KMS-11 (cell line): Measurements from ENCODE around the gene UNC119.

Experiments
- H2AFZ ChIP-seq: fragments of 200-600 bp; sonication (generic); 2 replicates; pipeline ENCODE4 v1.6.1; 2016; ENCODE audit warnings: antibody characterized with exemption, mixed run types, low read depth
- H3K27ac ChIP-seq: fragments of 200-600 bp; sonication (generic); 2 replicates; pipeline ENCODE4 v1.6.1; 2016; ENCODE audit warnings: mild to moderate bottlenecking, mixed run types
- H3K27me3 ChIP-seq: fragments of 200-600 bp; sonication (generic); 2 replicates; pipeline ENCODE4 v1.6.1; 2017; ENCODE audit warnings: mild to moderate bottlenecking, low read depth, mixed run types, moderate library complexity; ENCODE audit not compliant: insufficient read depth
- H3K36me3 ChIP-seq: fragments of 200-600 bp; sonication (generic); 2 replicates; pipeline ENCODE4 v1.6.1; 2017; ENCODE audit warnings: mild to moderate bottlenecking, mixed run types; ENCODE audit not compliant: insufficient read depth
- H3K4me1 ChIP-seq: fragments of 200-600 bp; sonication (generic); 2 replicates; pipeline ENCODE4 v1.6.1; 2016; ENCODE audit warnings: mild to moderate bottlenecking, low read depth, mixed run types; ENCODE audit not compliant: poor library complexity, severe bottlenecking
- H3K4me2 ChIP-seq: fragments of 200-600 bp; sonication (generic); 2 replicates; pipeline ENCODE4 v1.7.0; 2016; ENCODE audit warnings: mild to moderate bottlenecking, mixed run types
- H3K4me3 ChIP-seq: fragments of 200-600 bp; sonication (generic); IDR thresholded peaks from 2 replicates; pipeline ENCODE4 v1.6.1; 2017; ENCODE audit warnings: low read depth, low read length, mixed read lengths; ENCODE audit not compliant: insufficient read depth
- H3K79me2 ChIP-seq: fragments of 200-600 bp; sonication (generic); 2 replicates; pipeline ENCODE4 v1.6.1; 2016; ENCODE audit warnings: low read depth, mixed run types; ENCODE audit not compliant: insufficient read depth
- H3K9ac ChIP-seq: fragments of 200-600 bp; sonication (generic); 2 replicates; pipeline ENCODE4 v1.6.1; 2016; ENCODE audit warnings: mild to moderate bottlenecking, mixed run types
- H4K20me1 ChIP-seq: fragments of 200-600 bp; sonication (generic); 2 replicates; pipeline ENCODE4 v1.6.1; 2016; ENCODE audit warnings: mild to moderate bottlenecking, mixed run types; ENCODE audit not compliant: insufficient read depth
- TF ChIP-seq, protein P1 (sequence below): fragments of 200-600 bp; sonication (generic); conservative IDR thresholded peaks from 2 replicates; pipeline ENCODE4 v1.6.1; 2017; ENCODE audit warnings: low read depth, mild to moderate bottlenecking, antibody characterized with exemption, low read length, moderate library complexity, mixed read lengths

The UNC119 gene

DNA sequence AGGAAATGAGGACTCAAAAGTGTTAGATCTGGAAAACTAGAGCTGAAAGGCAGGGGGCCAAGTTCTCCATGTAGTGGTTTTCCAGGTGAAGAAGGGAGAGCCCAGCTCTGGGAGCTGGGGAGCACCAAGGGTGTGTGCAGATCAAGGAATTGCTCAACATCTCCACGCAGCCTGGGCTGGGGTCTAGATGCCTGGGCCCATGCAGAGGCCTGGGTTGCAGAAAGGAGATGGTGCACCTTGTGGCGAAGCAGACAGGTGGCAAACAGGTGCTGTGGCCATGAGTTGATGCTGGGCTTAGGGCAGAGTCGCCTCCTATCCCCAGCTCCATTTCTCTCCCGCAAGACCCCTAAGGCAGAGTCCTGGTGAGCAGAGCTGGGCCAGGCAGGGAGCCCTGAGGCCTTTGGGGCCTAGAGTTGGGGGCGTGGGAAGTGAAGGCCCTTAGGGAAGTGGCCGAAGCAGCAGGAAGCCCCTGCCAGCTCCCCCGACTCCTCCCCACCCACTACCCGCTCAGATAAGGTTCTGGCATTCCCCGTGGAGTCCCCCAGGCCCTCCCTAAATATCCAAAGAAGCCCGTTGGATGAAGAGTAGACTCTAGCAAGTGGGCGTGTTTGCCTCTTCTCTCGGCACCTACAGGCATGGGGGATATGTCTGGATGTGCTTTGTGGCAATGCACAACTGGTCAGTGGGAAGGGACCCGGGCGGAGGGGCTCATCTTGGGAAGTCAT is 45.5 kb downstream of the UNC119 start:
- no peaks in the 10 kb centered on the region for H3K79me2 ChIP-seq
- no peak overlapping the region for H3K4me3 ChIP-seq
- peaks cover 9% of the 10 kb centered on the region for H3K4me1 ChIP-seq
- TF ChIP-seq, protein P1, sequence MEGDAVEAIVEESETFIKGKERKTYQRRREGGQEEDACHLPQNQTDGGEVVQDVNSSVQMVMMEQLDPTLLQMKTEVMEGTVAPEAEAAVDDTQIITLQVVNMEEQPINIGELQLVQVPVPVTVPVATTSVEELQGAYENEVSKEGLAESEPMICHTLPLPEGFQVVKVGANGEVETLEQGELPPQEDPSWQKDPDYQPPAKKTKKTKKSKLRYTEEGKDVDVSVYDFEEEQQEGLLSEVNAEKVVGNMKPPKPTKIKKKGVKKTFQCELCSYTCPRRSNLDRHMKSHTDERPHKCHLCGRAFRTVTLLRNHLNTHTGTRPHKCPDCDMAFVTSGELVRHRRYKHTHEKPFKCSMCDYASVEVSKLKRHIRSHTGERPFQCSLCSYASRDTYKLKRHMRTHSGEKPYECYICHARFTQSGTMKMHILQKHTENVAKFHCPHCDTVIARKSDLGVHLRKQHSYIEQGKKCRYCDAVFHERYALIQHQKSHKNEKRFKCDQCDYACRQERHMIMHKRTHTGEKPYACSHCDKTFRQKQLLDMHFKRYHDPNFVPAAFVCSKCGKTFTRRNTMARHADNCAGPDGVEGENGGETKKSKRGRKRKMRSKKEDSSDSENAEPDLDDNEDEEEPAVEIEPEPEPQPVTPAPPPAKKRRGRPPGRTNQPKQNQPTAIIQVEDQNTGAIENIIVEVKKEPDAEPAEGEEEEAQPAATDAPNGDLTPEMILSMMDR = no peak
- no peak overlapping the region for H3K9ac ChIP-seq
- H3K27me3 ChIP-seq = peaks cover 30% of the 10 kb centered on the region
- no peaks in the 10 kb centered on the region for H4K20me1 ChIP-seq
- H2AFZ ChIP-seq = no peak overlapping the region
- no peaks in the 10 kb centered on the region for H3K36me3 ChIP-seq
- H3K27ac ChIP-seq = no peak overlapping the region
- H3K4me2 ChIP-seq = no peak overlapping the region

DNA sequence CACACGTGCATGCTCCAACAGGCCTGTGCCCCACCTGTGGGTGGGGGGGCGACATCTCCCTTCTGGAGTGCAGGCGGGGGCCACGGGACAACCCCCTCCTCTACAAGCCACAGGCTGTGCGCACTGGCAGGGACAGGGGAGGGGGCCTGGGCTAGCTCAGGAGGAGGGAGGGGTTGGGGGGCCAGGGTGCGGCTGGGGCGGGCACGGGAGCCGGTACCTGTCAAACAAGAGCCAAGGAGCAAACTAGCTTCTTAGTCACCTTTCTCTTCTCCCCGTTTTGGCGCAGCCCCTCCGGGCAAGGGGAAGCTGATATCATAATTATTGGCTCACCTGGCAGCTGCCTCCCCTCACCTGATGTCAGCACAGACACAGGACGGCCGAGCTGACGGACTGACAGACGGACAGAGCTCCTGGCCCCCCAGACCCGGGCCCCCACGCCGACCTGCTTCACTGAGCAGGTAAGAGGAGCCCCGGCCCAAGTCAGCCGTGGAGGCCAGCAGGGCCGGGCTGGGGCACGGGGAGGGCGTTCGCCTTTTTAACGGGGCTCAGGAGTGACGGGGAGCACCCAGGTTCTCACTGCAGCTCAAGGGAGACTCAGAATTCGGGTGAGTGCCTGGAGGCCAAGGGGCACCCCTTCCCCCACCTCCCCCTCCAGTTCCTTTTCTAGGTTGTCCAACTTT is 46.3 kb downstream of the UNC119 start, which contains the start of gene FOXN1:
Gene FOXN1 (plus strand): TSS at position 363 of the 680 bp plus-strand sequence. CDS start 17,622 bp downstream, outside the sequence.
- TF ChIP-seq, protein P1 = no peak
- Histone ChIP-seq H3K4me2 (no peak within 1 kb of the TSS), H3K4me1 (peaks cover 17% of the 10 kb centered on the region)

DNA sequence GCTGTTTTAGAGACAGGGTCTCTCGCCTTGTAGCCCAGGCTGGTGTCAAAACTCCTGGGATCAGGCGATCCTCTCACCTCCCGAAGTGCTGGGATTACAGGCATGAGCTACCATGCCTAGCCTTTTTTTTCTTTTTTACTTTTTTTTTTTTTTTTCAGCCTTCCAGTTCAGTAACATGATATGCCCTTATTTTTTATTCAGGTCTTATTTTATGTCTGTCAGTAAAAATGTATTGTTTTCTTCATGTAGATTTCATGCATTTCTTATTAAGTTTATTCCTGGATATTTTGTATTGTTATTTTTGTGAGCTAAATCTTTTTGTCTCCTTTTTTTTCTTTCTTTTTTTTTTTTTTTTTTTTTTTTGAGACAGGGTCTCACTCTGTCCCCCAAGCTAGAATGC is 49.0 kb downstream of the UNC119 start:
- Histone ChIP-seq H4K20me1 (no peaks in the 10 kb centered on the region), H3K4me3 (no peak overlapping the region), H3K27me3 (peaks cover 8% of the 10 kb centered on the region; the same call in 1 of the 2 replicates), H2AFZ (no peak overlapping the region), H3K4me2 (no peak overlapping the region), H3K9ac (no peak overlapping the region), H3K4me1 (peaks cover 34% of the 10 kb centered on the region), H3K79me2 (no peaks in the 10 kb centered on the region), H3K27ac (no peak overlapping the region), H3K36me3 (no peaks in the 10 kb centered on the region)
- TF ChIP-seq, protein P1 = no peak

More for the DNA sequence above, 46.3 kb downstream of the UNC119 start, which contains the start of gene FOXN1:
- Histone ChIP-seq H4K20me1 (no peaks in the 10 kb centered on the region), H3K36me3 (no peaks in the 10 kb centered on the region), H3K27ac (no peak within 1 kb of the TSS), H3K4me3 (no peak within 1 kb of the TSS), H3K9ac (no peak within 1 kb of the TSS), H3K79me2 (no peaks in the 10 kb centered on the region), H2AFZ (no peak within 1 kb of the TSS), H3K27me3 (peaks cover 22% of the 10 kb centered on the region)

DNA sequence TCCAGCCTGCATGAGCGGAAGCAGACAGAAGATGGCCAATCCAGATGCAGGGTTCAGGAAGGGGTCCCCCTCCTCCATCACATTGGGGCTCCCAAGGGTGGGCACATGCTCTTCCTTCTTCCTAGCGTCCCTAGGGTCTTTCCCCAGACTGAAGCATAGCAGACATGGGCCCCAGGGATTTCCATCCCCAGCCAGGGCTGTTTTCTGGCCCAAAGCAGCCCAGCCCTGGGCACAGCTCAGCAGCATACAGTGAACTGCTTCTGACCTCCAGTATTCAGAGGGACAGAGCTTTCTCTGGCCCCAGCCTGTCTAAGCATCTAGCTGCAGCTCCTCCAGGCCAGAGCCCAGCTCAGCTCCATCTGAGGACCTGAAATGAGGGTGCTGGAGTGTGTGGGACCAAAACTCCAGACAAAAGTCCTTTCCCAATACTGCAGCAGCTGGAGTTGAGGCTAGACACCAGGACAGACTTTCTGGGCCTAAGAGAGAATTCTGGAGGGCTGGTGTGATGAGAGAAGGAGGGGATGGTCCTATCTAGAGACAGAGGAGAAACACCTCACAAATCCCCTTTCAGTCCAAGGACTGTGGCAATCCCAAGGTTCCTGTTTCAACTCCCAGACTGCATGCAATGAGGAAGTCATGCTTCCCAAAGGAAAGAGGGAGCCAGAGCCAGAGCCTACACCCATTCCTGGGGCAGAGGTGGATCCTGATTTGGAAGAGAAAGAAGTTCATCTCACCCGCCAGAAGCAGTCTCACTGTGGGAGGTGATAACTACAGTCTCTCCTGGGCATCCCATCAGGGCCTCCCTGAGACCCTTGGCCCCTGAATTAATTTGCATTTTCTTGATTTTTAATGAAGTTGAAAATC is 50.8 kb downstream of the UNC119 start:
- TF ChIP-seq, protein P1 = no peak
- Histone ChIP-seq H3K4me2 (peak overlapping the region; percentile 49), H3K36me3 (no peaks in the 10 kb centered on the region), H3K27me3 (no peaks in the 10 kb centered on the region; the same call in 1 of the 2 replicates), H3K79me2 (no peaks in the 10 kb centered on the region), H3K4me3 (no peak overlapping the region), H3K4me1 (peaks cover 34% of the 10 kb centered on the region), H3K27ac (peak overlapping the region; percentile 64), H3K9ac (peak overlapping the region; percentile 63), H2AFZ (peak overlapping the region; percentile 29), H4K20me1 (no peaks in the 10 kb centered on the region)
